ENCODE data around the gene EPC1.

EPC1 gene

GRCh38 chr10:32347363-32348022, 535 bp upstream of the EPC1 start:
- ChIA-PET POLR2A (interaction anchor here (1.0 kb wide), 1 partner anchor 98 kb away, joined by 3 read pairs; the partner anchor contains the start of gene CCDC7), CTCF (interaction anchor here (0.9 to 1.2 kb wide), 3 partner anchors 19 to 31 kb away, joined by 4 to 6 read pairs (median 4); no protein-coding TSS in a partner anchor)
- H3K9me3 ChIP-seq (ENCODE audit: control insufficient read depth, insufficient read depth, low read depth, low read length), result no peaks in the 10 kb centered on the region
- TF ChIP-seq ZNF658 (tag by site-specific recombination; IDR thresholded peaks at IDR 0.05) (no peak), ZEB2 (tag by site-specific recombination; IDR thresholded peaks at IDR 0.05) (no peak), MEIS1 (CRISPR knock-in tag; IDR thresholded peaks at IDR 0.05; ENCODE audit: borderline replicate concordance) (no peak), ZNF555 (tag by site-specific recombination; conservative IDR thresholded peaks at IDR 0.05) (no peak), HOXA7 (CRISPR knock-in tag; IDR thresholded peaks at IDR 0.05; ENCODE audit: borderline replicate concordance) (no peak), ZNF24 (tag by site-specific recombination; IDR thresholded peaks at IDR 0.05) (no peak), ZBTB6 (tag by site-specific recombination; IDR thresholded peaks at IDR 0.05) (no peak), ZNF37A (tag by site-specific recombination; IDR thresholded peaks at IDR 0.05) (no peak), ZNF561 (tag by site-specific recombination; IDR thresholded peaks at IDR 0.05; ENCODE audit: borderline replicate concordance) (peak; percentile 19; the same call in 1 of the 2 replicates), IKZF3 (tag by site-specific recombination; IDR thresholded peaks at IDR 0.05) (no peak), ZNF266 (tag by site-specific recombination; IDR thresholded peaks at IDR 0.05; ENCODE audit: low read depth) (no peak), ZNF768 (tag by site-specific recombination; IDR thresholded peaks at IDR 0.05) (no peak), ZSCAN18 (tag by site-specific recombination; IDR thresholded peaks at IDR 0.05) (no peak), SETDB1 (IDR thresholded peaks at IDR 0.05; ENCODE audit: insufficient read length, low read length) (no peak), ZNF473 (tag by site-specific recombination; IDR thresholded peaks at IDR 0.05) (no peak), ZSCAN4 (tag by site-specific recombination; IDR thresholded peaks at IDR 0.05) (no peak), ZNF777 (tag by site-specific recombination; IDR thresholded peaks at IDR 0.05; ENCODE audit: borderline replicate concordance) (no peak), ATF2 (tag by site-specific recombination; IDR thresholded peaks at IDR 0.05; ENCODE audit: low read depth) (no peak), ZNF639 (tag by site-specific recombination; IDR thresholded peaks at IDR 0.05) (no peak), ZBTB7A (tag by site-specific recombination; IDR thresholded peaks at IDR 0.05; ENCODE audit: low read depth) (no peak), ZNF324 (tag by site-specific recombination; IDR thresholded peaks at IDR 0.05) (no peak), HOXD13 (CRISPR knock-in tag; IDR thresholded peaks at IDR 0.05; ENCODE audit: borderline replicate concordance) (no peak), ZBTB17 (tag by site-specific recombination; IDR thresholded peaks at IDR 0.05) (no peak), BCL11B (tag by site-specific recombination; IDR thresholded peaks at IDR 0.05; ENCODE audit: low read depth) (no peak), ZNF335 (tag by site-specific recombination; conservative IDR thresholded peaks at IDR 0.05) (peak; percentile 31; the same call in 1 of the 2 replicates), PRDM1 (tag by site-specific recombination; IDR thresholded peaks at IDR 0.05) (peak; percentile 76), ZNF645 (tag by site-specific recombination; IDR thresholded peaks at IDR 0.05) (no peak), GLIS1 (tag by site-specific recombination; IDR thresholded peaks at IDR 0.05) (peak; percentile 13; the same call in 1 of the 2 replicates), ZNF155 (tag by site-specific recombination; IDR thresholded peaks at IDR 0.05) (no peak), ZNF843 (tag by site-specific recombination; IDR thresholded peaks at IDR 0.05) (no peak)

More at GRCh38 chr10:32347363-32348022, 535 bp upstream of the EPC1 start:
- peaks cover 9% of the 10 kb centered on the region for H3K4me1 ChIP-seq (ENCODE audit: control insufficient read depth, insufficient read depth, low read length)
- peak overlapping the region; percentile 100 for H3K27ac ChIP-seq (ENCODE audit: extremely low read depth, low read depth, low read length)
- peaks cover 0 to 9% of the 10 kb centered on the region in 2 experiments for H3K36me3 ChIP-seq (ENCODE audit: control insufficient read depth in 2 of 2, insufficient read depth in 1 of 2, low read length in 2 of 2)
- H3K4me3 ChIP-seq (ENCODE audit: low read depth, low read length), result peak overlapping the region; percentile 98
